D721Med (cell line): ENCODE measurements around the gene PBRM1.
"Not testable (repeated sequence)": the region's sequence is repeated elsewhere in the genome, so short reads cannot be mapped to it uniquely, and the experiment has no call there.

Experiments used
- DNase-seq: peaks from one replicate; pipeline ENCODE4 v3.0.0; 2011; ENCODE audit warnings: low spot score; ENCODE audit not compliant: insufficient read length
- FAIRE-seq: peaks from 2 replicates; lab custom pipeline; 2011; peaks lifted over from hg19 to GRCh38; lab: Jason Lieb, UNC
- TF ChIP-seq, protein P1 (sequence below): IDR thresholded peaks from 2 replicates; pipeline ENCODE4 v1.5.1; 2012; ENCODE audit warnings: mild to moderate bottlenecking, control low read depth; ENCODE audit not compliant: insufficient read depth; ENCODE audit errors: missing control alignments

PBRM1 gene

DNA sequence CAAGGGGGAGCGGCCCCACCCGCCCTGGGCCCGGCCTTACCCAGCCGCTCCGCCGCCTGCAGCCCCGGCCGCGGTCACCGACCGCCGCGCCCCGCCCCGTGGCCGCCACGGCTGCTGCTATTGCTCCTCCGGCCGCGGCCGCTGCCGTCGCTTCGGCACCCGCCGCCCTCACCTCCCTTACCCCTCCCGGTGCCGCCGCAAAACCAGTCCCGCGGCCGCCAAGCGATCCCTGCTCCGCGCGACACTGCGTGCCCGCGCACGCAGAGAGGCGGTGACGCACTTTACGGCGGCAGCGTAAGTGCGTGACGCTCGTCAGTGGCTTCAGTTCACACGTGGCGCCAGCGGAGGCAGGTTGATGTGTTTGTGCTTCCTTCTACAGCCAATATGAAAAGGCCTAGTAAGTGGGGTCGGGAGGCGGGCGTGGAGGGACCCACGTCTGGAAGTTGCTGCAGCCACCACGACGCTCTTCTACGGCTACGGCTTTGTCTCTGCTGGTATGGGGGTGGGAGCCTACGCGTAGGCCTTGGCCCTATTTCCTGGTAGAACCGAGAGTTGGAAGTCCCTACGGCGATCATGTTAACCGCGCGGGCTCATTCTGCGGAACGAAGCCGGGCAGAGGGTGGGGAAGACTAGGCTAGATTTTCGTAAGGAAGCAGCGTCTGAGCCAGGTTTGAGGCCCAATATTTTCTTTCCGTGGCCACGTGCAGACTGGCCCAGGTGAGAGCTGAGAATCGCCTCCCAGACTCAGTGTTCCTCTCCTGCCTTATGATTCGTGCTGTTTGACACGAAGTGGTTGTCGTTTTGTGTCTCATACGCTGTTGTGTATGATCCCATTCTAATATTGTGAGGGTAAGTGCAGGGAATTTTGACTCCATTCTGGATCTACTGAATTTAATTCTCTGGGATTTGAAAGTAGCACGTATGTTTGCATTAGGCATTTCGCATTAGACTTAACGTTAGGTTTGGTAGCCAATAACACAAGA lies at the start of gene PBRM1, which contains the start of gene GNL3:
TSS of gene PBRM1 (minus strand) at position 205 of the 983 bp plus-strand sequence.
TSS of gene GNL3 (plus strand) at position 324 of the 983 bp plus-strand sequence. CDS start at position 385, 61 bp downstream.
- DNase-seq (peak; percentile 80), FAIRE-seq (no peak)
- TF ChIP-seq, protein P1, sequence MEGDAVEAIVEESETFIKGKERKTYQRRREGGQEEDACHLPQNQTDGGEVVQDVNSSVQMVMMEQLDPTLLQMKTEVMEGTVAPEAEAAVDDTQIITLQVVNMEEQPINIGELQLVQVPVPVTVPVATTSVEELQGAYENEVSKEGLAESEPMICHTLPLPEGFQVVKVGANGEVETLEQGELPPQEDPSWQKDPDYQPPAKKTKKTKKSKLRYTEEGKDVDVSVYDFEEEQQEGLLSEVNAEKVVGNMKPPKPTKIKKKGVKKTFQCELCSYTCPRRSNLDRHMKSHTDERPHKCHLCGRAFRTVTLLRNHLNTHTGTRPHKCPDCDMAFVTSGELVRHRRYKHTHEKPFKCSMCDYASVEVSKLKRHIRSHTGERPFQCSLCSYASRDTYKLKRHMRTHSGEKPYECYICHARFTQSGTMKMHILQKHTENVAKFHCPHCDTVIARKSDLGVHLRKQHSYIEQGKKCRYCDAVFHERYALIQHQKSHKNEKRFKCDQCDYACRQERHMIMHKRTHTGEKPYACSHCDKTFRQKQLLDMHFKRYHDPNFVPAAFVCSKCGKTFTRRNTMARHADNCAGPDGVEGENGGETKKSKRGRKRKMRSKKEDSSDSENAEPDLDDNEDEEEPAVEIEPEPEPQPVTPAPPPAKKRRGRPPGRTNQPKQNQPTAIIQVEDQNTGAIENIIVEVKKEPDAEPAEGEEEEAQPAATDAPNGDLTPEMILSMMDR = no peak

DNA sequence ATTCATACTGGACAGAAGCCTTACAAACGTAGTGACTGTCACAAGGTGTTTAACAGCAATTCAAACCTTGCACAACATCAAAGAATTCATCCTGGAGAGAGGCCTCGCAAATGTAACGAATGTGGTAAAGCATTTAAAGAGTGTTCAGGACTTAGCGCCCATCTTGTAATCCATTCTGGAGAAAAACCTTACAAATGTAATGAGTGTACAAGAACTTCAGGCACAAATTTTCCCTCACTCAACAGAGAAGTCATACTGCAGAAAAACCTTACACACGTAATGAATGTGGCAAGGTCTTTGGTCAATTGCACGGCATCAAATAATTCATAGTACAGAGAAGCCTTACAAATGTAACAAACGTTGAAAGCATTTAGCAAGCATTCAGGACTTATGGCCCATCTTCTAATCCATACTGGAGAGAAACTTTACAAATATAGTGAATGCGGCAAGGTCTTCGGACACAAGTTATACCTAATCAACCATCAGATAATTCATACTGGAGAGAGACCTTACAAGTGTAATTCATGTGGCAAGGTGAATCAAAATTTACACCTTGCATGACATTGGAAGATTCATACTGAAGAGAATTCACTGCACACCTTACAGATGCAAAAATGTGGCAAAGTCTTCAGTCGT lies 47.7 kb upstream of the PBRM1 start:
- TF ChIP-seq, protein P1 = no peak
- peak; percentile 38 for FAIRE-seq

DNA sequence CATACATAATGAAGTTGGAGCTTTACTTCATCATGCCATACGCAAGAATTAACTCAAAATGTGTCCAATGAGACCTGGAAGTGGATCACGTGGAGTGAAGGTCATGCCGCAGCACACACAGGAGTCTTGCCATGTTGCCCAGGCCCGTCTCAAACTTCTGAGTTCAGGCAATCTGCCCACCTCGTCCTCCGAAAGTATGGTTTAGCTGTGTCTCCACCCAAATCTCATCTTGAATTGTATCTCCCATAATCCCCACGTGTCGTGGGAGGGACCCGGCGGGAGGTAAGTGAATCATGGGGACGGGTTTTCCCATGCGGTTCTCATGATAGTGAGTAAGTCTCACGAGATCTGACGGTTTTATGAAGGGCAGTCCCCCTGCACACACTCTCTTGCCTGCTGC lies 45.9 kb upstream of the PBRM1 start:
- DNase-seq (no peak), FAIRE-seq (no peak)

More for the DNA sequence above, 47.7 kb upstream of the PBRM1 start:
- no peak for DNase-seq

DNA sequence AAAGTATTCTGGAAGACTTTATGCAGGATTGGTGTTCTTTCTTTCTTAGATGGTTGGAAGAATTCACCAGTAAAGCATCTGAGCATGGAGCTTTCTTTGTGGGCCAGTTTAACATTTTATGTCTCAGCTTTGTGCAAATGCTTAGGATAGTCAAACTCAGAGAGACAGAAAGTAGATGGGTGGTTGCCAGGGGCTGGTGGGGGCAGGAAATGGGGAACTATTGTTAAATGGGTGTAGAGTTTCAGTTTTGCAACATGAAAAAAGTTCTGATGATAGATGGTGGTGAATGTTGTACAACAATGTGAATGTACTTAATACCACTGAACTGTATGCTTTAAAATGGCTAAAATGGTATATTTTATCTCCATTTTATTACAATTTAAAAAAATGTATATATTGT lies 45.0 kb upstream of the PBRM1 start:
- TF ChIP-seq, protein P1 = no peak
- no peak for DNase-seq
- no peak for FAIRE-seq

More for the DNA sequence above, 45.9 kb upstream of the PBRM1 start:
- TF ChIP-seq, protein P1 = no peak

DNA sequence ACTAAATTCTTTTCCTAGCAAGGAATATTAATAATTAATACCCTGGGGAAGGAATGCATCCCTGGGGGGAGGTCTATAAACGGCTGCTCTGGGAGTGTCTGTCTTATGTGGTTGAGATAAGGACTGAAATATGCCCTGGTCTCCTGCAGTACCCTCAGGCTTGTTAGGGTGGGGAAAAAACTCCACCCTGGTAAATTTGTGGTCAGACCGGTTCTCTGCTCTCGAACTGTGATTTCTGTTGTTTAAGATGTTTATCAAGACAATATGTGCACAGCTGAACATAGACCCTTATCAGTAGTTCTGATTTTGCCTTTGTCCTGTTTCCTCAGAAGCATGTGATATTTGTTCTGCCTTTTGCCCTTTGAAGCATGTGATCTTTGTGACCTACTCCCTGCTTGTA lies 43.0 kb upstream of the PBRM1 start:
- FAIRE-seq = not testable (repeated sequence)

DNA sequence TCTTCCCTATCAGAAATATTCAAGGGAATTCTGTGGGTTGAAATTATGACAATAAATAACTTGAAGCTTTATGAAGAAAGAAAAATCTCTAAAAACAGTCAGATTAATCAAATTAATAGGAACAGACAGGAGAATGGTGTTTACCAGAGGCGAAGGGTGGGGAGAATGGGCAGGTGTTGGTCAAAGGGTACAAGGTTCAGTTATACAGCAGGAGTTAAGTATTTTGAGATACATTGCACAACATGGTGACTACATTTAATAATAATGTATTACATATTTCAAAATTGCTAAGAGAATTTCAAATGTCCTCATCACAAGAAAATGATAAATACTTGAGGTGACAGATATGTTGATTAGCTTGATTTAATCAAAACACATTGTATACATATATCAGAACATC lies 38.8 kb upstream of the PBRM1 start:
- FAIRE-seq (no peak), DNase-seq (no peak)
- TF ChIP-seq, protein P1 = no peak

More for the DNA sequence above, 43.0 kb upstream of the PBRM1 start:
- not testable (repeated sequence) for DNase-seq

DNA sequence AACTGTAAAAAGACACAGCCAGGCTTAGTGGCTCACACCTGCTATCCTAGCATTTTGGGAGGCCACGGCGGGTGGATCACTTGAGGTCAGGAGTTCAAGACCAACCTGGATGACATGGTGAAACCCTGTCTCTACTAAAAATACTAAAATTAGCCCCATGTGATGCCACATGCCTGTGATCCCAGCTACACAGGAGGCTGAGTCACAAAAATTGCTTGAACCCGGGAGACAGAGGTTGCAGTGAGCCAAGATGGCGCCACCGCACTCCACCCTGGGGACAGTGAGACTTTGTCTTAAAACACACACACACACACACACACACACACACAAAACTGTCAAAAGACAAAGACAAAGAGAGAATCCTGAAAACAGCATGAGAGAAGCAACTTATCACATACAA lies 38.2 kb upstream of the PBRM1 start:
- FAIRE-seq = no peak
- TF ChIP-seq, protein P1 = no peak

More for the DNA sequence above, 38.2 kb upstream of the PBRM1 start:
- no peak for DNase-seq
